Activated T-cell treated with anti-CD3 and anti-CD28 coated beads for 1 hour (primary cell): ENCODE measurements around the gene DDX50.
"Not testable (repeated sequence)": the region's sequence is repeated elsewhere in the genome, so short reads cannot be mapped to it uniquely, and the experiment has no call there.

ENCODE experiments used
- DNase-seq: peaks from one replicate; pipeline ENCODE4 v3.0.0-alpha.2; 2020; ENCODE audit warnings: low read depth

Gene DDX50

GRCh38 chr10:68901105-68901927 lies at the start of gene DDX50:
TSS of gene DDX50 (plus strand) at chr10:68901315. CDS start at chr10:68901385, 70 bp downstream.
- peak; percentile 88 for DNase-seq

GRCh38 chr10:68856352-68856751 lies 44.8 kb upstream of the DDX50 start:
- no peak for DNase-seq

- DNase-seq = no peak
These were observed 44.1 kb upstream of the DDX50 start for GRCh38 chr10:68857005-68857404.

GRCh38 chr10:68861253-68861652 lies 39.9 kb upstream of the DDX50 start:
- no peak for DNase-seq

- DNase-seq = no peak
These were observed 36.5 kb upstream of the DDX50 start for GRCh38 chr10:68864611-68865010.

GRCh38 chr10:68868173-68868572 lies 32.9 kb upstream of the DDX50 start:
- not testable (repeated sequence) for DNase-seq

GRCh38 chr10:68869623-68870022 lies 31.5 kb upstream of the DDX50 start:
- no peak for DNase-seq

- DNase-seq = no peak
These were observed 31.1 kb upstream of the DDX50 start for GRCh38 chr10:68870061-68870460.

GRCh38 chr10:68870545-68871104 lies 30.5 kb upstream of the DDX50 start:
- DNase-seq = no peak

GRCh38 chr10:68871105-68871711 lies 29.9 kb upstream of the DDX50 start:
- no peak for DNase-seq

- DNase-seq = no peak
These were observed 29.3 kb upstream of the DDX50 start for GRCh38 chr10:68871731-68872342.

GRCh38 chr10:68876246-68877138 lies 24.6 kb upstream of the DDX50 start:
- no peak for DNase-seq

- no peak for DNase-seq
These were observed 23.5 kb upstream of the DDX50 start for GRCh38 chr10:68877482-68878110.

GRCh38 chr10:68878496-68878895 lies 22.6 kb upstream of the DDX50 start:
- no peak for DNase-seq

- DNase-seq = no peak
These were observed 21.5 kb upstream of the DDX50 start for GRCh38 chr10:68879628-68880027.

- DNase-seq = no peak
These were observed 20.9 kb upstream of the DDX50 start for GRCh38 chr10:68880181-68880580.

- DNase-seq = no peak
These were observed 6.1 kb upstream of the DDX50 start for GRCh38 chr10:68895041-68895440.

- no peak for DNase-seq
These were observed 3.8 kb upstream of the DDX50 start for GRCh38 chr10:68897336-68897741.

- no peak for DNase-seq
These were observed 1.8 kb upstream of the DDX50 start for GRCh38 chr10:68899186-68899745.

- no peak for DNase-seq
These were observed 549 bp upstream of the DDX50 start for GRCh38 chr10:68900427-68901104.
